Vagina (tissue), 2 donors: ENCODE data around the gene SERPINI1. TPM values are rescaled to one million over a fixed set of nuclear protein-coding genes. Genes with fewer than 3 reads are reported as not detected.

Experiments used
- DNase-seq, 2 donors: peaks; one replicate each; pipeline ENCODE4 v3.0.0-alpha.2; 2017; ENCODE audit errors: extremely low spot score in 2 of 2
- H3K27ac ChIP-seq: fragments of 200-600 bp; sonication (generic); one replicate; pipeline ENCODE4 v1.5.1; 2019
- H3K27me3 ChIP-seq: fragments of 200-600 bp; sonication (generic); one replicate; pipeline ENCODE4 v1.5.1; 2019
- H3K36me3 ChIP-seq, 2 donors: fragments of 200-600 bp; sonication (generic); one replicate each; pipeline ENCODE4 v1.5.1; 2017 to 2019
- H3K4me1 ChIP-seq: fragments of 200-600 bp; sonication (generic); one replicate; pipeline ENCODE4 v1.5.1; 2019
- H3K4me3 ChIP-seq, 2 donors: fragments of 200-600 bp; sonication (generic); 1 replicate in 1 of 2; 2 replicates in 1 of 2; pipeline ENCODE4 v1.5.1; 2016 to 2019
- H3K9me3 ChIP-seq: fragments of 200-600 bp; sonication (generic); one replicate; pipeline ENCODE4 v1.5.1; 2019
- POLR2A ChIP-seq, 2 donors: fragments of 450-650 bp; IDR thresholded peaks; one replicate each; pipeline ENCODE4 v1.6.1; 2017; ENCODE audit warnings: antibody characterized with exemption in 2 of 2, mild to moderate bottlenecking in 2 of 2, moderate library complexity in 2 of 2
- POLR2AphosphoS5 ChIP-seq, 2 donors: sonication (generic); formaldehyde crosslinking; IDR thresholded peaks; one replicate each; pipeline ENCODE4 v1.9.0; 2017; ENCODE audit warnings: antibody characterized with exemption in 2 of 2, mild to moderate bottlenecking in 2 of 2, low read depth in 1 of 2; ENCODE audit not compliant: insufficient read depth in 1 of 2
- intact Hi-C: fragments of 100-400 bp; cut with DNase I; formaldehyde crosslinking; loops from one replicate; pipeline ENCODE4 v1.15.1; 2023
- total RNA-seq: library from RNA; depleted of rRNA; stranded (reverse); fragments of >200 nt; gene quantifications from one replicate; pipeline ENCODE4 v1.2.3, GENCODE V29; 2016
- TF ChIP-seq, protein P1 (sequence below), 3 experiments: fragments of 450-650 bp in 2 of 3; fragments of 200-600 bp in 1 of 3; sonication (generic) in 1 of 3; IDR thresholded peaks; one replicate each; pipeline ENCODE4 v1.5.1; 2017 to 2019; ENCODE audit warnings: antibody characterized with exemption in 3 of 3, mild to moderate bottlenecking in 2 of 3, moderate library complexity in 2 of 3

The SERPINI1 gene
- total RNA-seq, 1 donor from 2014 or later = 13.8 TPM

DNA sequence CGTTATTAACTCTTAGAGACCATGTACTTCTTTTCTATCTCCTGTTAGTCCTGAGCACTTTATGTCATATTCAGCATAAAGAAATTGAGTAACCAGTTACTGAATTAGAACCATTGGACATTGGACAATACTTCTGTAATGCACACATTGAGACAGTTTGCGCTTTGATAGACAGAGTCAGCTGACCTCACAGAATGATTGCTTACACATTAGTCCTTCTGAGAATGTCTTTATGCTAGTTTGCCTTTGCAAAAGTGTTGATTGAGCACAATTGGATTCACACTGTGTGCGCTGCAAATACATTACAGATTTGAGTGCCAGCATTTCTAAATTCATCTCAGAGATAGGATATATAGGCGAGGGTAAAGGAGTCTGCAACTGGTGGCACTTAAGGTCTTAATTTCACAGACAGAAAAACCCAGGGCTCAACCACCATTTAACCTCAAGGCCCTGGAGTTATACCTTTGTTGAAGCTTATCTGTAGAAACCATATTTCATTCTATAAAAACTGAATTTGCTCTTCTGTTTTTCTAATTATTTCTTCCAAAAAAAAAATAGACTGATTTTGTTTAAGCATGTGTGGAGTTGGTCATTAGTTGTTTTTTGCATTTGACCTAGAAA is 3.8 kb downstream of the SERPINI1 start:
- H3K4me3 ChIP-seq = no peak overlapping the region
- no peaks in the 10 kb centered on the region for H3K9me3 ChIP-seq
- H3K36me3 ChIP-seq = no peaks in the 10 kb centered on the region
- DNase-seq = no peak
- no peak overlapping the region for H3K27ac ChIP-seq
- no peaks in the 10 kb centered on the region for H3K27me3 ChIP-seq
- TF ChIP-seq POLR2A (IDR thresholded peaks at IDR 0.05) (no peak), POLR2AphosphoS5 (IDR thresholded peaks at IDR 0.05; ENCODE audit: insufficient read depth in 1 of 2, low read depth in 1 of 2) (no peak)
- TF ChIP-seq, protein P1, sequence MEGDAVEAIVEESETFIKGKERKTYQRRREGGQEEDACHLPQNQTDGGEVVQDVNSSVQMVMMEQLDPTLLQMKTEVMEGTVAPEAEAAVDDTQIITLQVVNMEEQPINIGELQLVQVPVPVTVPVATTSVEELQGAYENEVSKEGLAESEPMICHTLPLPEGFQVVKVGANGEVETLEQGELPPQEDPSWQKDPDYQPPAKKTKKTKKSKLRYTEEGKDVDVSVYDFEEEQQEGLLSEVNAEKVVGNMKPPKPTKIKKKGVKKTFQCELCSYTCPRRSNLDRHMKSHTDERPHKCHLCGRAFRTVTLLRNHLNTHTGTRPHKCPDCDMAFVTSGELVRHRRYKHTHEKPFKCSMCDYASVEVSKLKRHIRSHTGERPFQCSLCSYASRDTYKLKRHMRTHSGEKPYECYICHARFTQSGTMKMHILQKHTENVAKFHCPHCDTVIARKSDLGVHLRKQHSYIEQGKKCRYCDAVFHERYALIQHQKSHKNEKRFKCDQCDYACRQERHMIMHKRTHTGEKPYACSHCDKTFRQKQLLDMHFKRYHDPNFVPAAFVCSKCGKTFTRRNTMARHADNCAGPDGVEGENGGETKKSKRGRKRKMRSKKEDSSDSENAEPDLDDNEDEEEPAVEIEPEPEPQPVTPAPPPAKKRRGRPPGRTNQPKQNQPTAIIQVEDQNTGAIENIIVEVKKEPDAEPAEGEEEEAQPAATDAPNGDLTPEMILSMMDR (IDR thresholded peaks at IDR 0.05) = no peak
- intact Hi-C loops = no loop called here
- H3K4me1 ChIP-seq = peaks cover 16% of the 10 kb centered on the region

DNA sequence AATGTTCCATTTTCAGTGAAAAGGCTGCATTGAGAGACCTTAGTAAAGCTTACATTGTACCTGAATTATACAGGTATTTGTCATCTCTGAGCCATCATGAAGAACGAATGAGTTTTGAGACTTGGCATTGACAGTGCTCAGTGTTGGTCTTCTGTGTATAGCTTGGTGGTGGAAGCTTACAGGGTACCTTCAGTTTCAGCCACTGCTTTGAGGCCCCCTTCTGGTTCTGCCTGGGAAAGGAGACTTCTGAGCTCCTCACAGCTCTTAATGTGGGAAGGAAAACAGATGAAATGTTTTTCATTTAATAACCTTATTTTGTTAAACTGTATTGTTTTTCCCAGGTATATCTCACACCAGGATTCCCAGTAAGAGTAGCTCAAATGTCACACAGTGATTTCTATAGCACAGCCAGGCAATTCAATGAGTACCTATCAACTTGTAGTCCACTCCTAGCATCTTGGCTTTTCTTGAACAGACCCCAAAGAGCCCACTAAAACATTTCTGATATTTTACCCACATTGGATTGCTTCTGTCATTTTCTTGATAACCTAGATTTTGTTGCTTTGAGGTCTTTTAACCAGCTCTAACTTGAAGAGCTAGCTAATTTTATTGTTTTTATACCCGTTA is 5.6 kb downstream of the SERPINI1 start:
- intact Hi-C loops = no loop called here

DNA sequence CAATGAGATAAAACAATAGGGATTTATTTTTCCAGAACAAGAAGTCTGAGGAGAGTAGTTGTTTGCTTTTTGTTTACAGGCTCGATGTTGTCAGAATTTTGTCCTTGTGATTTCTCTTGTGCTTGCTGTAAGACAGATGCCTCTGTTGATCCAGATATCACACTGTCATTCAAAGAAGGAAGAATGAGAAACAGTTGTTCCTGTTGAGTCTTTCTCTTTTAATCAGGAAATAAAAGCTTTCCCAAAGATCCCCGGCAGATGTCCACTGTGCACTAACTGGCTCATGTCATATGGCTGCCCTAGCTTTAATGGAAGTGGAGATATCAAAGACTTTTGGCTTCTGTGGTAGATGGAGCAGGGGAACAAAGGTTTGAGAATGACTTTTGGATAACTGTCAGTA is 6.8 kb downstream of the SERPINI1 start:
- Histone ChIP-seq H3K9me3 (no peaks in the 10 kb centered on the region), H3K4me3 (no peak overlapping the region), H3K36me3 (no peaks in the 10 kb centered on the region), H3K4me1 (no peaks in the 10 kb centered on the region), H3K27ac (no peak overlapping the region), H3K27me3 (no peaks in the 10 kb centered on the region)
- intact Hi-C loops = no loop called here
- TF ChIP-seq POLR2AphosphoS5 (IDR thresholded peaks at IDR 0.05; ENCODE audit: insufficient read depth in 1 of 2, low read depth in 1 of 2) = no peak
- TF ChIP-seq, protein P1 (IDR thresholded peaks at IDR 0.05) = no peak
- TF ChIP-seq POLR2A (IDR thresholded peaks at IDR 0.05) = no peak
- no peak for DNase-seq

More for the DNA sequence above, 5.6 kb downstream of the SERPINI1 start:
- H3K27ac ChIP-seq = no peak overlapping the region
- H3K9me3 ChIP-seq = no peaks in the 10 kb centered on the region
- H3K4me1 ChIP-seq = peaks cover 13% of the 10 kb centered on the region
- no peak overlapping the region for H3K4me3 ChIP-seq
- H3K27me3 ChIP-seq = no peaks in the 10 kb centered on the region
- DNase-seq = no peak
- no peaks in the 10 kb centered on the region for H3K36me3 ChIP-seq
- TF ChIP-seq, protein P1 (IDR thresholded peaks at IDR 0.05) = no peak
- TF ChIP-seq POLR2AphosphoS5 (IDR thresholded peaks at IDR 0.05; ENCODE audit: insufficient read depth in 1 of 2, low read depth in 1 of 2) (no peak), POLR2A (IDR thresholded peaks at IDR 0.05) (no peak)

DNA sequence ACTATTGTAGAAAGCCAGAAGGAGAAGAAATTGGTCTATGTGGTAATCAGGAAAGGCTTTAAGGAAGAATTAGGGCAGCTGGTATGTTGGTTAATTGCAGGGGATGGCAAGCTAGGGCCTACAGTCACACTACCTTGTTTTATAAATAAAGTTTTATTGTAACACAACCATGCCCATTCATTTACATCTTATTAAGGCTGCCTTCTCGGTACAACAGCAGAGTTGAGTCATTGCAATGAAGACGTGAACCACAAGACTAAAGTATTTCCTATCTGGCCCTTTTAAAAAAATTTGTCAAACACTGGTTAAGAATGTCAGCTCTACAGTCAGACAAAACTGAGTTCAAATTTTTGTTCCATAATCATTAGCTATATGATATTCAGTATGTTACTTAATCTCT is 8.3 kb downstream of the SERPINI1 start:
- H3K27me3 ChIP-seq = no peaks in the 10 kb centered on the region
- TF ChIP-seq, protein P1 (IDR thresholded peaks at IDR 0.05) = no peak
- TF ChIP-seq POLR2AphosphoS5 (IDR thresholded peaks at IDR 0.05; ENCODE audit: insufficient read depth in 1 of 2, low read depth in 1 of 2) (no peak), POLR2A (IDR thresholded peaks at IDR 0.05) (no peak)
- no peaks in the 10 kb centered on the region for H3K9me3 ChIP-seq
- H3K27ac ChIP-seq = no peak overlapping the region
- H3K36me3 ChIP-seq = no peaks in the 10 kb centered on the region
- no peaks in the 10 kb centered on the region for H3K4me1 ChIP-seq
- no peak overlapping the region for H3K4me3 ChIP-seq
- intact Hi-C loops = no loop called here
- no peak for DNase-seq

DNA sequence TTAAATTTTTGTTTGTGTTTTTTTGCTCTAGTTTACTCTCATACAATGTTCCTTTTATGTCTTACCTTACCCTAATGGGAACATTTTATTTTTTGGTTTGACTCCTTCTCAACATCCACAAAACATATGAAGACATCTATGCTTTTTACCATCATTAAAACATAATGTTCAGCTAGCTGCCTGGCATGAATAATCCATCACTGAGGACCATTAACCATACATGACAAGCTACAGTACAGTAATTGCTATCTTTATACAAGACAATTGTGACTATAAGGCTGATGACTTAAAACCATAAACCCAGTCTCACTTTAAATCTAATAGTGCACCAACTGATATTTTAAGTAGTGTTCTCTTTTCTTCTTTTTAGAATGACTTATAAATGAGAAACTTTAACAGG is 13.7 kb downstream of the SERPINI1 start:
- intact Hi-C loops = no loop called here

More for the DNA sequence above, 13.7 kb downstream of the SERPINI1 start:
- Histone ChIP-seq H3K36me3 (no peaks in the 10 kb centered on the region), H3K27ac (no peak overlapping the region), H3K9me3 (no peaks in the 10 kb centered on the region), H3K4me1 (no peaks in the 10 kb centered on the region), H3K4me3 (no peak overlapping the region), H3K27me3 (no peaks in the 10 kb centered on the region)
- TF ChIP-seq, protein P1 (IDR thresholded peaks at IDR 0.05) = no peak
- TF ChIP-seq POLR2AphosphoS5 (IDR thresholded peaks at IDR 0.05; ENCODE audit: insufficient read depth in 1 of 2, low read depth in 1 of 2) = no peak
- no peak for TF ChIP-seq POLR2A (IDR thresholded peaks at IDR 0.05)
- DNase-seq = no peak
